Body of pancreas (tissue), 2 donors: ENCODE data around the gene HASPIN. TPM values are rescaled to one million over a fixed set of nuclear protein-coding genes. Genes with fewer than 3 reads are reported as not detected.

Experiments used
- total RNA-seq, 2 donors: library from RNA; depleted of rRNA; stranded (reverse); fragments of >200 nt; gene quantifications; one replicate each; pipeline ENCODE4 v1.1.0, GENCODE V29; 2016

The HASPIN gene
- total RNA-seq, 2 donors from 2014 or later = not detected

Other genes with a start within 250 kb of the HASPIN start
- gene ASPA, start 247.9 kb upstream of the HASPIN start, total RNA-seq = under 1 TPM; 0.66 to 0.78 TPM
- gene TRPV3, start 166.1 kb upstream of the HASPIN start, total RNA-seq = under 1 TPM in 1 of 2 donors, not detected in 1; 0.33 TPM
- gene TRPV1, start 114.5 kb upstream of the HASPIN start, total RNA-seq = 1 to 10 TPM; 4.4 to 6.3 TPM
- gene SHPK, start 87.7 kb upstream of the HASPIN start, total RNA-seq = 10 to 100 TPM; 10.4 to 15.2 TPM
- gene CTNS, start 87.1 kb upstream of the HASPIN start, total RNA-seq = 10 to 100 TPM; 15.8 to 29.3 TPM
- 10 to 100 TPM; 72.9 to 82.7 TPM for gene TAX1BP3, start 55.3 kb upstream of the HASPIN start, total RNA-seq
- 1 to 10 TPM; 5.9 to 8.3 TPM for gene EMC6, start 55.1 kb upstream of the HASPIN start, total RNA-seq
- under 1 TPM; 0.52 to 0.99 TPM for gene P2RX5, start 27.7 kb upstream of the HASPIN start, total RNA-seq
- 10 to 100 TPM in 1 of 2 donors, 1 to 10 TPM in 1; 9.1 to 12.9 TPM for gene ITGAE, start 77.3 kb downstream of the HASPIN start, total RNA-seq
- gene NCBP3, start 122.3 kb downstream of the HASPIN start, total RNA-seq = 10 to 100 TPM; 23.4 to 34.2 TPM
- gene CAMKK1, start 169.2 kb downstream of the HASPIN start, total RNA-seq = 1 to 10 TPM; 9.2 to 9.3 TPM
- 10 to 100 TPM; 39.2 to 45.4 TPM for gene P2RX1, start 192.6 kb downstream of the HASPIN start, total RNA-seq
- gene ATP2A3, start 240.5 kb downstream of the HASPIN start, total RNA-seq = 10 to 100 TPM; 43.8 to 49.5 TPM